ENCODE results near the gene TDP1.

DNA sequence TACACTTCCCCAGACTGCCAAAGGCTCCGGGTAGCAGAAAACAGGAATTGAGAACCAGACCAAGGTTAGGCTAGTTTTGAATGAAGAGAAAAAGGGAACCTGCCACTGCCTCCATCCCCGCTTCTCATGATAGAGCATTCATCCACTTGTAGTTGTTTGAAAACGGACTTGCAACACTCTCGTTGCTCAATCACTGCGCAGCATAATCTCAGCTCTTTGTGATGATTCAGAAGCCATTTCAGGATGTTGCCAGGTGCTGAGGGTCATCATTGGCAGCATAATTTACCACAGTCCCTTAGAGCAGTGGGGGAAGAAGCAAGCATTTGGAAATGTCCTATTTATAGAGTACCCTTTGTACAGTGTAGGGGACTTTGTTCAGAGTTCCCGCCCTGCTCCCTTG is 131.7 kb downstream of the TDP1 start:
- TF ChIP-seq, protein P1, sequence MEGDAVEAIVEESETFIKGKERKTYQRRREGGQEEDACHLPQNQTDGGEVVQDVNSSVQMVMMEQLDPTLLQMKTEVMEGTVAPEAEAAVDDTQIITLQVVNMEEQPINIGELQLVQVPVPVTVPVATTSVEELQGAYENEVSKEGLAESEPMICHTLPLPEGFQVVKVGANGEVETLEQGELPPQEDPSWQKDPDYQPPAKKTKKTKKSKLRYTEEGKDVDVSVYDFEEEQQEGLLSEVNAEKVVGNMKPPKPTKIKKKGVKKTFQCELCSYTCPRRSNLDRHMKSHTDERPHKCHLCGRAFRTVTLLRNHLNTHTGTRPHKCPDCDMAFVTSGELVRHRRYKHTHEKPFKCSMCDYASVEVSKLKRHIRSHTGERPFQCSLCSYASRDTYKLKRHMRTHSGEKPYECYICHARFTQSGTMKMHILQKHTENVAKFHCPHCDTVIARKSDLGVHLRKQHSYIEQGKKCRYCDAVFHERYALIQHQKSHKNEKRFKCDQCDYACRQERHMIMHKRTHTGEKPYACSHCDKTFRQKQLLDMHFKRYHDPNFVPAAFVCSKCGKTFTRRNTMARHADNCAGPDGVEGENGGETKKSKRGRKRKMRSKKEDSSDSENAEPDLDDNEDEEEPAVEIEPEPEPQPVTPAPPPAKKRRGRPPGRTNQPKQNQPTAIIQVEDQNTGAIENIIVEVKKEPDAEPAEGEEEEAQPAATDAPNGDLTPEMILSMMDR (IDR thresholded peaks at IDR 0.05; ENCODE audit: low read depth, low read length, missing input control) = no peak
- TF ChIP-seq, protein P2, sequence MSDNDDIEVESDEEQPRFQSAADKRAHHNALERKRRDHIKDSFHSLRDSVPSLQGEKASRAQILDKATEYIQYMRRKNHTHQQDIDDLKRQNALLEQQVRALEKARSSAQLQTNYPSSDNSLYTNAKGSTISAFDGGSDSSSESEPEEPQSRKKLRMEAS (IDR thresholded peaks at IDR 0.05) = no peak
- TF ChIP-seq, protein P3, sequence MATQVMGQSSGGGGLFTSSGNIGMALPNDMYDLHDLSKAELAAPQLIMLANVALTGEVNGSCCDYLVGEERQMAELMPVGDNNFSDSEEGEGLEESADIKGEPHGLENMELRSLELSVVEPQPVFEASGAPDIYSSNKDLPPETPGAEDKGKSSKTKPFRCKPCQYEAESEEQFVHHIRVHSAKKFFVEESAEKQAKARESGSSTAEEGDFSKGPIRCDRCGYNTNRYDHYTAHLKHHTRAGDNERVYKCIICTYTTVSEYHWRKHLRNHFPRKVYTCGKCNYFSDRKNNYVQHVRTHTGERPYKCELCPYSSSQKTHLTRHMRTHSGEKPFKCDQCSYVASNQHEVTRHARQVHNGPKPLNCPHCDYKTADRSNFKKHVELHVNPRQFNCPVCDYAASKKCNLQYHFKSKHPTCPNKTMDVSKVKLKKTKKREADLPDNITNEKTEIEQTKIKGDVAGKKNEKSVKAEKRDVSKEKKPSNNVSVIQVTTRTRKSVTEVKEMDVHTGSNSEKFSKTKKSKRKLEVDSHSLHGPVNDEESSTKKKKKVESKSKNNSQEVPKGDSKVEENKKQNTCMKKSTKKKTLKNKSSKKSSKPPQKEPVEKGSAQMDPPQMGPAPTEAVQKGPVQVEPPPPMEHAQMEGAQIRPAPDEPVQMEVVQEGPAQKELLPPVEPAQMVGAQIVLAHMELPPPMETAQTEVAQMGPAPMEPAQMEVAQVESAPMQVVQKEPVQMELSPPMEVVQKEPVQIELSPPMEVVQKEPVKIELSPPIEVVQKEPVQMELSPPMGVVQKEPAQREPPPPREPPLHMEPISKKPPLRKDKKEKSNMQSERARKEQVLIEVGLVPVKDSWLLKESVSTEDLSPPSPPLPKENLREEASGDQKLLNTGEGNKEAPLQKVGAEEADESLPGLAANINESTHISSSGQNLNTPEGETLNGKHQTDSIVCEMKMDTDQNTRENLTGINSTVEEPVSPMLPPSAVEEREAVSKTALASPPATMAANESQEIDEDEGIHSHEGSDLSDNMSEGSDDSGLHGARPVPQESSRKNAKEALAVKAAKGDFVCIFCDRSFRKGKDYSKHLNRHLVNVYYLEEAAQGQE (IDR thresholded peaks at IDR 0.05) = peak; percentile 21
- TF ChIP-seq RAD21 (IDR thresholded peaks at IDR 0.05) (no peak), SP1 (IDR thresholded peaks at IDR 0.05) (peak; percentile 25)
- TF ChIP-seq, protein P4, sequence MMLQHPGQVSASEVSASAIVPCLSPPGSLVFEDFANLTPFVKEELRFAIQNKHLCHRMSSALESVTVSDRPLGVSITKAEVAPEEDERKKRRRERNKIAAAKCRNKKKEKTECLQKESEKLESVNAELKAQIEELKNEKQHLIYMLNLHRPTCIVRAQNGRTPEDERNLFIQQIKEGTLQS (IDR thresholded peaks at IDR 0.05) = no peak
